HG03039 (cell line): Measurements from ENCODE around the gene ATAD1.
"Not testable (repeated sequence)": the region's sequence is repeated elsewhere in the genome, so short reads cannot be mapped to it uniquely, and the experiment has no call there.

Experiments
- ATAC-seq: cut with Tn5 transposase; IDR thresholded peaks from one replicate; pipeline ENCODE4 v1.9.1; 2021; ENCODE audit warnings: mild to moderate bottlenecking, moderate library complexity; ENCODE audit not compliant: unreplicated experiment

Gene ATAD1

GRCh38 chr10:87846711-87847110 lies 28.7 kb upstream of the ATAD1 start:
- not testable (repeated sequence) for ATAC-seq

- no peak for ATAC-seq
Measured at GRCh38 chr10:87846023-87846422, 28.0 kb upstream of the ATAD1 start.

DNA sequence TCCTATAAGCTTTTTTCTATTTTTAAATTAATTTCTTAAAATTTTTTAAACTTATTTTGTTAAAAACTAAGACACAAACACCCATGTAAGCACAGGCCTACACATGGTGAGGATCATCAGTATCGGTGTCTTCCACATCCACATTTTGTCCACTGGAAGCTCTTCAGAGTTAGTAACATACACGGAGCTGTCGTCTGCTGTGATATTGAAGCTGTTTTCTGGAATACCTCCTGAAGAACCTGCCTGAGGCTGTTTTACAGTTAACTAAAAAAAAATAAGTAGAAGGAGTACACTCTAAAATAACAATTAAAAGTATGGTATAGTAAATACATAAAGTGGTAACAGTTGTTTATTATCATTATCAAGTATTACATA lies 27.6 kb upstream of the ATAD1 start:
- no peak for ATAC-seq

DNA sequence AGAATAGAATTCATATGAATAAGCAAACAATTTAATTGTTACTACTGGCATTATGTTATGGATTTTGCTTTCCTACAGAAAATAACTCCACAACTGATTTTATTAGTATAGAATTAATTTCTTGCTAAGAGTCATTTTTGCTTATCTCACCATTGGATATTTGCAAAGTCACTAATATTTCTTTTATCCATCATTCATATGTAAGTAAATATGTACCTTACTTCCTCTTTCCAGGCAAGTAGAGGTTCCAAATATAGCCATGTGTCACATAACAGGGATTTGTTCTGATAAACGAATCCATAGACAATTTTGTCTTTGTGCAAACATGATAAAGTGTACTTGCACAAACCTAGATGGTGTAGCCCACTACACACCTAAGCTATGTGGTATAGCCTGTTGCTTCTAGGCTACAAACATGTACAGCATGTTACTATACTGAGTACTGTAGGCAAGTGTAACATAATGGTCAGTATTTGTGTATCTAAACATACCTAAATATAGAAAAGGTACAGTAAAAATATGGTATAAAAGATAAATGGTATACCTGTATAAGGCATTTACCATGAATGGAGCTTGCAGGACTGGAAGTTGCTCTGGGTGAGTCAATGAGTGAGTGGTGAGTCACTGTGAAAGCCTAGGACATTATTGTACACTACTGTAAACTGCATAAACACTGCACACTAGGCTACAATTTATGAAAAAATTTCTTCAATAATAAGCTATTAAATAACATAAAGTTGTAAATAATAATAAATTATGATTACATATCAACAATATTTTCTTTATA lies 27.0 kb upstream of the ATAD1 start:
- no peak for ATAC-seq

DNA sequence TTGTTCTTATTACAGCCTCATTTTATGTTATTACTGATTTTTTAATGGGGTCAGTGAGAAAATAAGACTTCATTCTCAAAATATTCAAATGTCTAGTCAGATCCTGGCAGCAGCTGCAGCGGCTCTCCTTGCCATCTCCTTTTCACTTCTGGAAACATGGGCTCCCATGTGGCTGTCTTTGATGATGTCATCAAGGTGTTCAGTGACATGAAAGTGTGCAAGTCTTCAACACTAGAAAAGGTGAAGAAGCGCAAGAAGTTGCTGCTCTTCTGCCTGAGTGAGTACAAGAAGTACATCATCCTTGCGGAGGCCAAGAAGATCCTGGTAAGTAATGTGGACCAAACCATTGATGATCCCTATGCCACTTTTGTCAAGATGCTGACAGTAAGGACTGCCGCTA lies 25.7 kb upstream of the ATAD1 start:
- ATAC-seq = no peak

DNA sequence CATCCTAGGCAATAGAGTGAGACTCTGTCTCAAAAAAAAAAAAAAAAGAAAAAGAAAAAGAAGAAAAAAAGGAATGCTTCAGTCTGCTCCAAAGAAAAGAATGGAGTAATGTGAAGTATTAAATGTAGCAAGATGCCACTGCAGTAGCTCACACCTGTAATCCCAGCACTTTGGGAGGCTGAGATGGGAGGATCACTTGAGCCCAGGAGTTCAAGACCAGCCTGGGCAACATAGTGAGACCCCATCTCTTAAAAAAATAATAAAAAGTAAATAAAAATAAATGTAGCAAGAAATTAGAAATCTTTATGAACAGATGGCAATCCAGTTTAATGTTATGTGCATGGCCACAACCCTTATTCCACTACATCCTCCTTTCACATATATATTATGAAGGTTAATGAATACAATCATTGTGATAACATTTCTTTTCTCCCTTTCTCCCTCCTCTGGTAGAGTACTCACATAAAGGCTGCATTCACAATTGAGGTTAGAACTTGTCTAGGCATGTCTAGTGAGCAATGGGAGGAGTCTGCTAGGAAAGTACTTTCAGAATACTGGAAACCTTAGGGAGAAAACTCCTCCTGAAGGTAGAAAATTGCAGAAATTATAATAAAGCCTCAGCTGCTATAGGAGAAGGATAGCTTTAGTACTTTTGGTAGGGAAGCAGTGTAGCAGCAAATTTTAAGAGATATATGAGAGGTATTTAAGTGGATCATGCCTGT lies 24.9 kb upstream of the ATAD1 start:
- no peak for ATAC-seq

DNA sequence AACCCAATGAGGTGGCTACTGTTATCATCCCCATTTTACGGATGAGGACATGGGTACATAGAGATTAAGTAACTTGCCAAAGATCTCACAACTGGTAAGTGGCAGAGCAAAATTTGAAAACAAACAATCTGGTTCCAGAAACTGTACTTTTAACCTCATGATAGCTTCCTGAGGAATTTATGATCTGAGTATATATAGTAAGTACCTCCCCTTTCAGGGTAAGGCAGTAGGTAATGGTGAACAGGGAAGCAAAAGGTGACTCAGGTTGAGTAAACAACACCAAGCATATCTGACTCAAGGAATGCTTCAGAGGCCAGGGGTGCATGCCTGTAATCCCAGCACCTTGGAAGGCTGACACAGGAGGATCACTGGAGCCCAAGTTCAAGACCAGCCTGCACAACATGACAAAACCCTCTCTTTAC lies 24.2 kb upstream of the ATAD1 start:
- no peak for ATAC-seq

- no peak for ATAC-seq
Measured at GRCh38 chr10:87841186-87841585, 23.2 kb upstream of the ATAD1 start.

DNA sequence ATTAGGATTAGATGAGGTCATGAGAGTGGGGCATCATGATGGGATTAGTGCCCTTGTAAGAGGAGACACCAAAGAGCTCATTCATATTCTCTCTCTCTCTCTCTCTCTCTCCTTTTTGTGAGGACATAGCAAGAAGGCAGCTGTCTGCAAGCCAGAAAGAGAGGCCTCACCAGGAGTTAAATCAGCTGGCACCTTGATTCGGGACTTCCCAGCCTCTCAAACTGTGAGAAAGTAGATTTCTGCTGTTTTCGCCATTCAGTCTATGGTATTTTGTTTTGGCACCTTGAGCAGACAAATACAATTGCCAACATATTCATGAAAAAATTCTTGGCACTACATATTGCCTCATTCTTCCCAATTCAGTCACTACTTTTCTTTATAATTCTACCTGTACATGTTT lies 20.6 kb upstream of the ATAD1 start:
- ATAC-seq = no peak

DNA sequence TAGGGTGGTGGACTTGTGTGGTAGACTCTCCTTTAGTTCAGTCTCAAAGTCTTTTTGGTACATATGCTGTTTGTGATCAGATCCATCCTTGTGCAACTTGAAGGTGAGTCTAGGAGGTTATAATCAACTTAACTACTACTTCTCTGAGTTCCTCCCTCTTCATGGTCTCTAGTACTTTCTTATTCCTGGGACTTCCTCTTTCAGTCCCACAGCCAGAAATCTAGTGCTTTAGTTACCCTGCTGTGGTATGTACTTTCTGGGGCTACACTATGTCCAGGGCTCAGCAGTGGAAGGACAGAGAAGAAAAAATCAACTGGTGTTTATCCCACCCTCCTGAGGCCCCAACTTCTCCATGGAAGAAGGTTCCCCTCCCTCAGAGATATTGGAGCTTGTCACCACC lies 19.4 kb upstream of the ATAD1 start:
- no peak for ATAC-seq

GRCh38 chr10:87836098-87836497 lies 18.1 kb upstream of the ATAD1 start:
- ATAC-seq = no peak

DNA sequence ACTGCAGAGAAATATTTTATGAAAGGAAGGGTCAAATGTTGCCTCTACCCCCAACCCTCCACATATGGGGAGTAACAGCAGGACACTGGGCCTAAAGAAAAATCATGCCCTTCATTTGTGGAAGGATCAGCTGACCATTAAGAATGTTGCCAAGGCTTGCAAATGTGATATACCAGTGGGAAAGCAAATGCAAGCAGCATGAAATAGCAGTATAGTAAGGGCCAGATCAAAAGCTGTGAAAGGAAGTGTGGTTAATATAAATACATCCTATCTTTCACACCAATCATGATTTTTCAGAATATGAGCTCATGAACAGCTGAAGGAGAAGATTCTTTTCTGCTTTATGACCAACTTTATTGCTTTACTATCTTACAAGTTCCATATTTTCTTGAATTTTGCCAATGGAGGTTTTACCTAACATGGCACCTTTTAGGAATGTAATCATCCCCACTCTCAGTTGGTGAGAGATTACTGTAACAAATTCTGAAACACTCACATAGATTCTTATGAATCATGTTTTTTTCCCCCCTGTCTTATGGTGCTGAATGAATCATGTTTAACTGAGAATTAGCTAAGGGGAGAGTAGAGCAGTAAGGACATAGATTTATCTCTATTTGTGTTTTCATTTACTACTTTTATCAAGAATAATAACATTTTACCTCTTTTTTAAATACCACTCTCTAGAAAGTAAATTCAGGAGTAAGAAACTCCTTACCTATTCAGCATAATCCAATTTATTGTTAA lies 12.1 kb upstream of the ATAD1 start:
- ATAC-seq = no peak

DNA sequence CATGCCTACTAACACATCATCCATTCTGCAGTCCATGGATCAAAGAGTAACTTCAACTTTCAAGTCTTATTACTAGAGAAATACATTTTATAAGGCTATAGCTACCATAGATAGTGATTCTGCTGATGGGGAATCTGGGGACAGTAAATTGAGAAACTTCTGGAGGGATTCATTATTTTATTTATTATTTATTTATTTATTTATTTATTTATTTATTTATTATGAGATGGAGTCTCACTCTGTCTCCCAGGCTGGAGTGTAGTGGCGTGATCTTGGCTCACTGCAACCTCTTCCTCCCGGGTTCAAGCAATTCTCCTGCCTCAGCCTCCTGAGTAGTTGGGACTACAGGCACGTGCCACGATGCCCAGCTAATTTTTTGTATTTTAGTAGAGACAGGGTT lies 11.0 kb upstream of the ATAD1 start:
- not testable (repeated sequence) for ATAC-seq

DNA sequence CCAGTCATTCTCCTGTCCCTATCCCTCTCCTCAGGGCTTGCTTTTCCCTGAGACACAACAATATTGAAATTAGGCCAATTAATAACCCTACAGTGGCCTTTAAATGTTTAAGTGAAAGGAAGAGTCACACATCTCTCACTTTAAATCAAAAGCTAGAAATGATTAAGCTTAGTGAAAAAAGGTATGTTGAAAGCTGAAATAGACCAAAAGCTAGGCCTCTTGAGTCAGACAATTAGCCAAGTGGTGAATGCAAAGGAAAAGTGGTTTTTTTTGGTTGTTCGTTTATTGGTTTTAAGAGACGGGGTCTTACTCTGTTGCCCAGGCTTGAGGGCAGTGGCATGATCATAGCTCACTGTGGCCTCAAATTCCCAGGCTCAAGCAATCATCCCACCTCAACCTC lies 9.7 kb upstream of the ATAD1 start:
- ATAC-seq = no peak

DNA sequence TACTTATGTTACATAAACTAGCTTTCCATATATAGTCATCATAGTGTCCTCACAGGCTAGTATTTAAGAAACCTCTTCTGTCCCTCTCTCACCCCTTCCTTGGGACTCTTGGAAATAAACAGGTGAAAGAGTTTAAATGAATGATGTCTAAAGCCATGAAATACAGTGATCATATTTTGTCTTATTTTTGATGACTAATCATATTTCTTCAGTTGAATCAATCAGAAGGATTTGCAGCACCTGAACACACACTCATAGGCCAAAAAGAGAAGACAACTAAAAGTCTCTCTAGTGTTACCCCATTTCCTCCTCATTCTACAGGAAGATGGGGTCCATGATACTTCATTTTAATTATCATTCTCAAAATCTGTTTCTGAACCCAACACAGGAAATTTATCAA lies 8.6 kb upstream of the ATAD1 start:
- no peak for ATAC-seq

DNA sequence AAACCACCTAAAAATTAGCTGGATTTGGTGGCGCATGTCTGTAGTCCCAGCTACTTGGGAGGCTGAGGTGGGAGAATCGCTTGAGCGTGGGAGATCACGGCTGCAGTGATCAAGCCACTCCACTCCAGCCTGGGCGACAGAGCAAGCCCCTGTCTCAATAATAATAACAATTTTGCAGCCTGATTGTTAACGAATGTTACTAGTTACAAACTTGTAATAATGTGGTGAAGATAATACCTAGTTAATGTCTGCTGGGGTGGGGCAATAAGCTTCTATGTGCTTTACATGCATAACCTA lies 1.2 kb upstream of the ATAD1 start:
- ATAC-seq = no peak

GRCh38 chr10:87818505-87819288 lies 671 bp upstream of the ATAD1 start:
- peak; percentile 48 for ATAC-seq

DNA sequence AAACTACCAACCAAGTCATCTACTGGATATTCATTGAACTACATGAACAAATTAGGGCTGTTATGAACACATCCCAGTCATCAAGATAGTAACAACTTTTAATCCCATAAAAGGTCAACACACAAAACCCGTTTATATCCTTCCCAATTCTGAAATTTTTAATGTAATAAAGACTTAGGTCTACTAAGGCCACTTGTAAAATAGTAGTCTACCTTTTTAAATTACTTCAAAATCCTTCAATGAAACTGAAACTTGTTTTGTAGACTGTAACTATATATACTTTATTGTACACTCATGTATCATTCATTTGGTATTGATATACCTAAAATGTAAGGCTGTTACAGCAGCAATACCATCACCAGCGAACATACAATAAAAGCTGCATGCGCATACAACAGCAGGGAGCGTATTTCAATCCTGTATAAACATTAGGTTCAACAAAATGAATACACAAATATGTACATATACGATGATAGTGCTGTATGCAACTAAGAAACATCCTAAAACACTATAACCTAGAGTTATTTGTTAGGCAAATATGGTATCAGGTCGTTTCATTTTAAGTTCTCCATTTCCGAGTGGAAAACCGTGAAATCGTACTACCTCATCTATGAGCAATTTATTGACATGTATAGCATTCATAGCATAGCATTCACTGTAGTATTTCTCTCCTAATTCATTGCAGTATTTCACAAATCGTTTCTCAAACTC lies 973 bp downstream of the ATAD1 start:
- ATAC-seq = no peak

DNA sequence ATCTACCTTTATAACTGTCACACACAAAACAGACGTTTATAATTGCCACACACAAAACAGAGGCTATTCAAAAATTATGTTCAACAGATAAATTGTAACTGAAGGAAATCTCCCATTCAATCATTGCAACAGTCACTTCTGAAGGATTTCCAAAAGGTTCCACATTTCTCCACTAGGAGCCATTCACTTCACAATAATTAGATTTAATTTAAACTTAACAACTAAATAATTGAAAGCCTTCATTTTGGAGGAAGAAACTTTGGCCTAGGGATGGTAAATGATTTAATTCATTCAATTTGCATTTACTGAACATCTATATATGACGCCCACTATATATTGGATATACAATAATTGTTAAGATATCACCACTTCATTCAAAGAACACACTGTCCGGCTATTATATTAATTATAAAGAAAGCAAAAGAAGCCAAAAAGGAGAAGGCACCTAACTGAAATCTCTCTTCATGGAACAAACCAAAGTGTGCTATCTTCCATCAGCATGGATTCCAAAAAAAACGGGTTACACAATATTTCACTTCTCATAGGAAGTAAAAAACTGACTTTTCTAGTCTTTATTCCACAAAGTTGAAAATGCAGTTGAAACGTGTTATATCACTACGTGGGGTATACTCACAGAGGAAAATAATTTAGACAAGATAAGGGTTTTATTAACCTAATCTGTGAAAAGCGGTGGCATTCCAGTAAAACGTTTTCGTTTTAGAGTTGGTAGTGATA lies 1.7 kb downstream of the ATAD1 start:
- ATAC-seq = no peak
